GM18909 (cell line): ENCODE measurements around the gene THEMIS2.

ENCODE experiments used
- ATAC-seq: cut with Tn5 transposase; IDR thresholded peaks from one replicate; pipeline ENCODE4 v1.9.1; 2021; ENCODE audit warnings: mild to moderate bottlenecking; ENCODE audit not compliant: unreplicated experiment, poor library complexity

Gene THEMIS2

GRCh38 chr1:27885114-27885528, 12.8 kb downstream of the THEMIS2 start:
- no peak for ATAC-seq

- no peak for ATAC-seq
Observed at GRCh38 chr1:27885621-27886352, 13.4 kb downstream of the THEMIS2 start.

- no peak for ATAC-seq
Observed at GRCh38 chr1:27886353-27886679, 14.0 kb downstream of the THEMIS2 start.

DNA sequence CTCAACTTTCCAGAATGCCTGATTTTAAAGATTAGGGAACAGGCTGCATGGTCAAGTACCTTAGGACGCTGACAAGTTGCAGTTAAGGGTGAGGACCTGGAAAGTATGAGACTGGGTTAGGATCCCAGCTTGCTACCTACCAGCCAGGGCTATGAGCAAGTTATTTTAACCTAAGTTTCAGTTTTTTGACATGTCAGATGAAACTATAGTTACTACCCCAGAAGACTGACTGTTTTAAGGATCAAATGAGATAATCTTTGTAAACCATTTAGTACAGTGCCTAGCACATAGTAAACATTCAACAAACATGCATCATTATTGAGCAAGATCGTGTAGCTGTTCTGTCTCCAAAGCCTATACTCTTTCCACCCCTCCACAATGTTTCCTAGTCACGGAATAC, 14.4 kb downstream of the THEMIS2 start:
- ATAC-seq = no peak

GRCh38 chr1:27887215-27888021, 15.1 kb downstream of the THEMIS2 start:
- ATAC-seq = no peak

- no peak for ATAC-seq
Observed at GRCh38 chr1:27889506-27889905, 17.2 kb downstream of the THEMIS2 start.

DNA sequence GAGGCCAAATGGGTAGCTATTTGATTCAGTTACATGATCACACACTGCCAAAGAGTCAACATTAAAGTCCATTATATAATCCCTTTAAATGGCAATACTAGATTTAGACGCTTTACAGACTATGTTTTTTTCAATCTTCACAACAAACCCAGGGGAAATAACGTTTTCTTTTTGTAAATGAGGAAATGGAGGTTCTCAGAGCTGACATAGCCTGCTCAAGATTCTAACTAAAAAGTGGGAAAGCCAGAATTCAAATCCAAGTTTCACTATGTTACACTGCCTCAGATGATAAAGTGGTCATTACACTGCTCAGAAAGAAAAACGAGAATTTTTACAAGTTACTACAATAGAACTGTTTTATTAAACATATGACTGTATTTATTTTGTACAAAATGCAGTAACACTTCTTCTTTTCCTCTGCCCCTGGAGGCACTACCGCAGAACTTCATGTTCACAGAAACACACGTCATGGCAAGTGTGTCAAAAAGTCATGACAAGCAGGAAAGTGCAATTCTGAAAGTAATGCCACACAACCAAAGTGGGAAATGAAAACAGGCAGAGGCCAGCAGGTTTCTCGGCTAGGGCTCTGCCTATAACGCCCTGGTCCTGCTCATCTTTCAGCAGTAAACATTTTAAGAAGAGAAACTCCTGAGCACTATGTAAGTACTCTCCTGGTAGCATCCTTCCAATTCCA, 19.0 kb downstream of the THEMIS2 start:
- peak; percentile 33 for ATAC-seq

DNA sequence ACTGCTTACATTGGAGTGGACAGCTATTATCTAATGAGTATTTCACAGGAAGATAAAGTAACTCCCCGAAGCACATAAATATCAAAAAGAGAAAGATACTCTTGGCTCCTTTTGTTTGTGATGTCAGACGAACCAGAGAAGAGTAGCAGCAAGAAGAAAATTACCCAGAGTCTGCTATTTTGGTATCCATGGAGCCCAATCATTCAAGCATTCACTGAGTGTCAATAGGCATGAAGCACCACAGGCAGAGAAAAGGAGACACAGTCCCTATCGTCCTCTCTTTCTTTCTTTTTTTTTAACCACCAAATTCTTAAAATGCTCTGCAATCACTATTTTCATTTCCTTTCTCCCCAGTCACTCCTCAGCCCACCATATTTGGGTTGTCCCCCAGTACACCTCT, 22.2 kb downstream of the THEMIS2 start:
- ATAC-seq = no peak

- no peak for ATAC-seq
Observed at GRCh38 chr1:27906759-27907158, 34.4 kb downstream of the THEMIS2 start.

DNA sequence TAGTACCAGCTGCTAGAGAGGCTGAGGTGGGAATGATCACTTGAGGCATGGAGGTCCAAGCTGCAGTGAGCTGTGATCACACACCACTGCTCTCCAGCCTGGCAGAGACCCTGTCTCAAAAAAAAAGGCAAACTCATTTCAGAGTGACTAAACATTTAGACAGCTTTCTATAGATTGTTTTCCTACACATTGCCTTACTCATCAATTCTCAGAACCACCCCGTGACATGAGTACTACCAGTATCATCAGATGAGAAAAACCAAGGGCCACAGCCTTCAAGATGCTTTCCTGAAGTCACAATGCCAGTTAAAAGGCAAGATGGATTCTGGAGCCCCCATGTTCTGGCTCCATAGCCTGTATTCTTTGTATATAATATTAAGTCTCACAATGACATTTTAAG, 40.1 kb downstream of the THEMIS2 start:
- ATAC-seq = no peak

DNA sequence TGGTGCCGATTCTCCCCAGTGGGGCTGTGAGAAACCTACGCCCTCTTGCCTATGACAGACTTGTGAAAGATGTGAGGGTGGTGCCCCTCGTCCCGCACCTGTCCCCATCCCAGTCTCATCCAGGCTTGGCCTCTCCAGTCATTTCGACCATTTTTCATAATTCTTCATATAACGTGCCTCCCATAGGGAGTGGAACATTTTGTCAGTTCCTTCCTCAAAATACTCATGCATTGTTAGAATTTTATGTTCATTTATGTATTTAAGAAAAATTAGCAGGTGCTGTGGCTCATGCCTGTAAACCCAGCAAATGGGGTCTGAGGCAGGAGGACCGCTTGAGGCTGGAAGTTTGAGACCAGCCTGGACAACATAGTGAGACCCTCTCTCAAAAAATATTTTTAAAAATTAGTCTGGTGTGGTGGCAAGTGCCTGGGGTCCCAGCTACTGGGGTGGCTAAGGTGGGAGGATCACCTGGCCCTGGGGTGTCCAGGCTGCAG, 42.8 kb downstream of the THEMIS2 start:
- no peak for ATAC-seq

DNA sequence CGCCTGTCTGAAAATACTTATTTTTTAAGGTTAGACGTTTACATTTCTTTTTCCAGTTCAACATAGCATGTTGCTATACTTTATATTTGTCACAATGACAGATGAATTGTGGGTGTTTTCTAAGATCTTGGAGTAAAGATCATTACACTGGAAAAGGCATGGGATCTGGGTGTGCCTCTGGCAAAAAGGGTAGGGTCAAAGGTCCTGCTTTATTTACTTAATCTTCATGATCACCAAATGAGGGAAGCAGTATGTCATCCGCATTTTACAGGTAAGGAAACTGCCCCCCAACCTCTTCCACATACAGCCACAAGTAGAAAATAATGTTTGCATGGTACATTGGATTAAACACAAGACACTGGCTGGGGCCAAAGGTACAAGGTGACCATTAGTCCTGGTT, 49.9 kb downstream of the THEMIS2 start:
- no peak for ATAC-seq

DNA sequence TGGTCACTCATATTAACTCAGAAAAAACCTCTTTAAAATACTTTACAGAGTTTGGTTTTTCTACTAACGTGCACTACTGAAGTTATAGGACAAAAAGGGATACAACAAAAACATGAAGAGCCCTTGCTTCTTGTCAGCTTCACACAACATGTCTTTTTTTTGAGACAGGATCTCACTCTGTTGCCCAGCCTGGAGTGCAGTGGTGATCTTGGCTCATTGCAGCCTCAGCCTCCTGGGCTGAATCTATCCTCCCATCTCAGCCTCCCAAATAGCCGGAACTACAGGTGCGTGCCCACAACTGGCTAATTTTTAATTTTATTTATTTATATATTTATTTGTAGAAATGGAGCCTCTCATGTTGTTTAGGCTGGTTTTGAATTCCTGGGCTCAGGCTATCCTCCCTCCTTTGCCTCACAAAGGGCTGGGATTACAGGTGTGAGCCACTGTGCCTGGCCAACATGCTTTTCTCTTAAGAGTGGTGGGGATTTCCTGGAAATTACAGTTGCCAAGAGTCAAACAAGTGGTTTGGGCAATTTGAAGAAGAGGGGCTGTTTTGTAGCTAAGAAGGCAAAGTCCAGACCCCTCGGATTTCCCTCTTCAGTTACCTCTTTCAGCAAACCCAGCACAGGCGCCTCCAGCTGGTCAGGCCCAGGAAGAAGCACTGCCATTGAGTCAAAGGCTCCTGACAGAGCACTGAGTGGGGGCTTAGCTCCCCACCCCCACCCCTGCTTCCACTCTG, 56.0 kb downstream of the THEMIS2 start:
- ATAC-seq = no peak

GRCh38 chr1:27931184-27931583, 58.8 kb downstream of the THEMIS2 start:
- no peak for ATAC-seq

DNA sequence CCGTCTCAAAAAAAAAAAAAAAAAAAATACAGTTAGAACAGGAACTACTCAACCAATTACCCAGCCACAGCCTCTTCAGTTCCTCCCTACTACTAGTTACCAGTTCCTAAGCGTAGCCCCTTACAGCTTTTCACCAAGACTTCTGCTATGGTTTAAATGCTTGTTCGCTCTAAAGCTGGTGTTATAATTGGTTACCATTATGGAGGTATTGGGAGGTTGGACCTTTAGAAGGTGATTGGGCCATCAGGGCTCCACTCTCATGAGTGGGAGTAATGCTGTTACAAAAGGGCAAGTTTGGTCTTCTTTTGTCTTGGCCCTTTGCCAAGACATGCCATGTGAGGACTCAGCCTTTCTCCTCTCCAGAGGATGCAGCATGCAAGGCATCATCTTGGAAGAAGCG, 59.4 kb downstream of the THEMIS2 start:
- no peak for ATAC-seq

- no peak for ATAC-seq
Observed at GRCh38 chr1:27934818-27935549, 62.6 kb downstream of the THEMIS2 start, which contains the start of gene SMPDL3B. SMPDL3B (plus strand) TSS chr1:27935000; CDS start chr1:27935184, 184 bp downstream.

- no peak for ATAC-seq
Observed at GRCh38 chr1:27935721-27936120, 63.4 kb downstream of the THEMIS2 start.
